Fibroblast of peridontal ligament (primary cell): ENCODE measurements around the gene SULT1E1.
A peak's percentile ranks its signal among the peaks of the same experiment; 100 is the strongest.
"Not testable (repeated sequence)": the region's sequence is repeated elsewhere in the genome, so short reads cannot be mapped to it uniquely, and the experiment has no call there.

ENCODE experiments used
- DNase-seq: peaks from one replicate; pipeline ENCODE4 v3.0.0-alpha.2; 2010; ENCODE audit errors: extremely low read depth

SULT1E1 gene

DNA sequence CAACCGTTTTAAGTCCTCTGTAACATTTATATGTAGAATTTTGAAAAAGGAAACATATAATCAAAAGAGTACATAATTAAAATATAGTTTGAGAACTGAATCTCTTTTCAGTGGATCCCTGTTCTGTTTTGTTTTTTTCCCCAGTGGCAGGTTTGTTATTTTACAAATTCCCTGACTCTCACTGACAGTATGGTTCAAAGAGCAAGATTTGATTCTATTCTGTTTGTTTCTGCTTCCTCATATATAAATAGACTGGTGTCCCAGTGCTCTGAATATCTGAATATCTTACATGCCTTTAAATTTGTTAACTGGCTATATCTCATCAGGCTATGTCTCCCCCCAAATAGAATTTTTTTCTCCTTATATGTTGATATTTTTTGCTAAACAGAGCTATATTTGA lies 16.6 kb downstream of the SULT1E1 start:
- DNase-seq: no peak

DNA sequence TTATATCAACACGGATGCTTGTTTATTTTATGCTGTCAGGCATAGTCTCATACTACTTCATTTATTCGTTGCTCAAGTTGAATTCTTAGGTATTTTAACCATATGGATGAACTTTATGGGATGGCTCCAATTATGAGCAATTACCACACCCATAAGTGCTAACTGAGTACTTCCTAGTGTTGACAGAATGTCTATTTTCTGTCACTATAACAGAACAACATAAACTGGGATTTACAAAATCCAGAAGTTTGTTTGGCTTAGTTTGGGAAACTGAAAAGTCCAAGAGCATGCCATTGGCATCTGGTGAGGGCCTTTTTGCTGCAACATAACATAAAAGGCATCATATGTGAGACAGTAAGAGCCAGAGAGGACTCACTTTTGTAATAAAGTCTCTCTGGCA lies 21.0 kb downstream of the SULT1E1 start:
- DNase-seq: no peak

DNA sequence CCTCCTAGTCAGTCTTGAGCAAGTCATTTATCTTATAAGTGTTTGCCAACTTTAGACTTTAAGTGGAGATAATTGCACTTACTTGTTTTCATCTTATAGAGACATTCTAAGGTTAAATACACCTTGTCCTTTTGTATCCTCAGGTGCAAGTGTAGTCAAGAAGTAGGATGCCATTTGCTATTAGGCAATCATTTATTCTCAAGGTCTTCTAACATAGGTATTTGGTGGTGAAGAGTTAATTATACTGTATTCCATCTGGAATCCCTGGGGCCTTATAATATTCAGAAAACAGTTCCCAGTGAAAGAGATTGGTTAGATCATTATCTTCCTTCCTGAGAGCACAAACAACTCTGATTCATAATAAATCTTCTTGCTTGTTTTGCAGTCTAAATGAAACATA lies 23.7 kb downstream of the SULT1E1 start:
- no peak for DNase-seq

DNA sequence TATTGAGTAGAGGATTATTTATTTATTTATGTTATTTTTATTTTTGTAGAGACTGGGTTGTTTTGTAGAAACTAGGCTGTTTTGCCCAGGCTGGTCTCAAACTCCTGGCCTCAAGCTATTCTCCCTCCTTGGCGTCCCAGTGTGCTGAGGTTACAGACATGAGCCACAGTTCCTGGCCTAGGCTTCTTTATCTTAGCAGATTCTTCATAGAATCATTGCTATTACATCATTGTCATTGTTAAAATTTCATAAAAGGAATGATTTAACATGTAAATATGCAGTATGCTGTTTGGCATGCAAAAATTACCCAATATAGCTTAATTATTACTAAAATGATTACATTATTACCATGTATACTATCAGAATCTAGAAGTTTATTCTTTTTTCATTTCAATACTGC lies 24.2 kb downstream of the SULT1E1 start:
- no peak for DNase-seq

DNA sequence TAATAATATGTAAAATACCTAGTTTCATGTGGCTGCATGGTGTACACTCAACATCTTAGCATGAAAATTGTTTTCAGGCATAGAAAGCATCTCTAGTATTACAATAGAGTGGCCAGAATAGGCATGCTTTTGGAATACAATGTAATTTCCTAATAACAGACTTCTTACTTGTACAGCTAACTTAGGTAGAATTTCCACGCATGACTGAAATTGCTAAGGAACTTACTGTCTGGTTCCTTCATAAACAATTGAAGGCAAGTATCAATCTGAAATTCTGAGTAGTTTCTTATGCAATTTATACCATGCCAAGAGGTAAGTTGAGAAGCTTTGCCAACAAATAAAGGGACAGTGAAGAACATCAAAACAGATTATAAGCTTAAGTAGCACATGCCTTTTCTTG lies 26.7 kb downstream of the SULT1E1 start:
- DNase-seq: no peak

DNA sequence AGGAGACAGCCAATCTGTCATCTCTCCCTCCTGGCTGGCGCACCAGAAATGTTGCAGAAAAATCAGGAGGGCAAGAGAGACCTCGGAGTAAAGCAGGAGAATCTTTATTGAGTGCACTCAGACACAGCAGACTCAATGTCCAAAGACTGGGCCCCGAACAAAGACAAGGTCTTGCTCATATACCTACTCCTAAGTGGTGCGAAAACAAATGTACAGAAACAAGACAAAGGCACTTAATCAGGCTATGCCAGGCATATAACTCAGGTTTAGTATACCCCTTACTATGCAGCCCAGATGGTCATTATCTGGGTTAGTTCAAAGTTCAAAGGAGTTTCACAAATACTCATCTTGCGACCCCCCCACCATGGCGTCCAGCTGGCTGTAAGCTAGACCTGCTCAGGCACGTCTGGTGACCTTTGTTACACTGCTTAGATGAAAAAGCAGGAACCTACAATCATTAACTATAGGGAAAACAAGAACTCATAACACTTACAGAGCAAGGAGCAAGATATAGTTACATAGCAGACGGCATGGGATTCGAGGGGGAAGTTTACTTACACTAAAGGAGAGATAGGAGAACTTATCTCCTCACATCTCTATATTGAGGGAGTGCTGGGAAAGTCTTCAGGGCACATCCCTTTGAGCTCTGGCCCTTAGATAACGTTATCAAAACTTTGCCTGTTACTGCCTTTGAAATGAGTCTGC lies 27.5 kb downstream of the SULT1E1 start:
- no peak for DNase-seq

DNA sequence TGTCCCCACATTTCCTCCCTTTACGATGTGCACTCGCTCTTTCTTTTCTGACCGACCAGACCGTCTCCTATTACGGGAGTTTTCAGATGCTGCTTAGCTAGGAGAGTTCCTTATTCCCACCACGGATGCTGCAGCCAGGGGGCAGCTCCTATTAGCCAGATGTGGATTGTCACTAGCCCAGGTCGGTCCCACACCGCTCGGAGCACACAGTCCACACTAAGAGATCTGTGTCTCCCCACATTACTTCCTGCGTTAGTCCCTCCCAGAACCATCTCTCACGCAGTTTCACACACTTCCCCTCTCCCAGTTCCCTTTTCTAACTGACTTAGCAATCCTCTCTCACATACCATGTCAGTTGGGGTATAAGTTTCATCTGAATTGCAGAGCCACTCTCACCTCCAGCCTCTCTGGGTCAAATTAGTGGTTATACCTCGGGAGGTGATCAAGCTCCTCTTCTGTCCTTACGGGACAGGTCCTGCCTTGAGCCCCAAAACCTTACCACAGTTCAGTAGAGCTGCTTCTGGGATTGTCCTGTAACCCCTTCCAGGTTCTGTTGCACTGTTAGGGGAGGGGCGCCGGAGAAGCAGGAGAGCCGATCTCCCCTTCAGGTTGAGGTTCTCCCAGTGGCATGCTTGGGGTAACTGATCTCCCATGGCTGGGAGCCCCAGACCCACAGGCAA lies 28.2 kb downstream of the SULT1E1 start:
- DNase-seq: no peak

DNA sequence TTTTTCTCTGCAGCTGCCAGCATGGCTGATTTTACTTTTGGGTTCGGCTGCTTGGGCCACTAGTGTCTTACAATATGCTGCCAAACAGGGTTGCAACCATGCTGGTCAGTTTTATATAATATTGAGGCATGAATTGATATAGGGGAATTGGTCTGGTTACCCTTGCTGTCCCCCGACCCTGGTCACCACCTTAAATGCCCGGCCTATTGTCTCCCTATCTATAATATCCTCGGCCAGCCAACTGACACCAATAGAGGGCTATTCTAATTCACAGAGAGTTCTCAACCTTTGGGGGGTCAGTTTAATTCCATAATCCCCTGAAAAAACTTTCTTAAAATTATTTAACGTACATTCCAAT lies 28.7 kb downstream of the SULT1E1 start:
- no peak for DNase-seq

DNA sequence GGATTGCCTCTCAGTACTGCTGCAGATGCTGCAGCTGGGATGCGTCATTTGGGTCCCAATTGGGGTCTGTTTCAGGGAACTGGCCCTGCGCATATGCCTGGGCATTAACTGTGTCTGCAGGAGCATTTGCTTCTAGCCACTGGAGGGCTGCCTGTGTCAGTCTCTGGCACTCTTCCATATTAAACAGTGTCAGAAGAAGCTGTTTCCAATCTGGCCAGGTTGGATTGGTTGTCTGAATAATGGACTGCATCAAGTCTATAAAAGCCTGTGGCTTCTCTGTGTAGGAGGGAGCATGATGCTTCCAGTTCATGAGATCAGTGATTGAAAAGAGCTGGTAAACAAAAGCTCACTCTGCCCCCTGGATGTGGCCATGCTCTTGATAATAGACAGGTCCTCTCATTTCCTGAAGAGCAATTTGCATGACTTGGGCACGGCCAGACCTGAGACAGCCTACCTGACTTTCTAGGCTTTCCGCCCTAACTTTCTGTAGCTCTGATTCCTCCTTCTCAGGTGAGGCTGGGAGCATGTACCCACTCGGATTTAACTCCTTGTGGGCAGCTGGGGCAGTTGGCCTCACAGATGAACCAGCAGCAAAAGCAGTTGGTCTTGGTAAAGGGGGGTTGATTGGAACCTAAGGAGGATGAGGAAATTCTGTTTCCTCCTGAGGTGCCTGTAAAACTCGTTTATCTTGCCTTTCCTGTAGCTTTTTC lies 29.2 kb downstream of the SULT1E1 start:
- peak; percentile 5 for DNase-seq

DNA sequence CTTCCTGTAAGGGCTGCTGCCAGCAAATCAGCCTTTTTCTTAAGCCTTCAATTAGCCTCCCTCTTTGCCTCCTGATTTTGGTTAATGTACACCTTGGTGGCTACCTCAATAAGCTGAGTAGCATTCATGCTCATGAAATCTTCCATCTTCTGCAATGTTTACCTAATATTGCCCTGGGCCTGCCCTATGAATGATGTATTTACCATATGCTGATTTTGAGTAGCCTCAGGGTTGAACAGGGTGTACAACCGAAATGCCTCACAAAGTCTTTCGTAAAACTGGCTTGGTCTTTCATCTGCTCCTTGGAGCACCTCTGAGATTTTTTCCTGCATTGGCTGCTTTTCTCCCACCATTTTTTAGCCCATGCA lies 29.8 kb downstream of the SULT1E1 start:
- DNase-seq: no peak

DNA sequence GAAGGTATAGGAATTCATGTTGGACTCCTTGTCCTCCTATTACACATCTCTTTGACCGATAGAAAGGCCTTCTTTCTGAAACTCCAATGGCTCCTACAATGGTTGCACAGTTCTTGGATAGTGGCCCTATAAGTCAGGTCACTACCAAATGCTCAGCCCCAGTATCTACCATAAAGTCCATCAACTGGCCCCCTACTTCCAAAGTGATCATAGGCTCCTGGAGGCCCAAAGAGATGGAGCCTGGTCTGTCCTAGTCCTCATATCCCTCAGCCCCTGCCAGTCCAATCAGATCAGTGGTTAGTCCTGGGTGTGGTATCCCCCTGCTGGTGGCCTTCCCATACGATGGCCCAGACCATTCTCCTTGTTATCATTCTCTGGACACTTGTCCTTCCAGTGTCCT lies 30.3 kb downstream of the SULT1E1 start:
- no peak for DNase-seq

DNA sequence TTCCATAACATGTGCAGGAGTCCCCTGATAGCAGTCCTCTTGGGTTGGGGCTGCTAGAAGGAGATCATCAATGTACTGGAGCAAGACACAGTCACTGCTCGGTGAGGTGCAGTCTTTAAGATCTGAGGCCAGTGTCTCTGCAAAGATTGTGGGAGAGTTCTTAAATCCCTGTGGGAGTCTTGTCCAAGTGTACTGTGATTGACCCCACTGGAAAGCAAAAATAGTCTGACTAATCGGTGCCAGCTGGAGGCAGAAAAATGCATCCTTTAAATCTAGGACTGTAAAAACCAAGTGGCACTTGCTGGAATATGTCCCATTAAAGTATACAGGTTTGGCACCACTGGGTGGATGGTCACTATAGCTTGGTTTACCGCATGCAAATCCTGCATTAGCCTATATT lies 31.1 kb downstream of the SULT1E1 start:
- peak; percentile 4 for DNase-seq

DNA sequence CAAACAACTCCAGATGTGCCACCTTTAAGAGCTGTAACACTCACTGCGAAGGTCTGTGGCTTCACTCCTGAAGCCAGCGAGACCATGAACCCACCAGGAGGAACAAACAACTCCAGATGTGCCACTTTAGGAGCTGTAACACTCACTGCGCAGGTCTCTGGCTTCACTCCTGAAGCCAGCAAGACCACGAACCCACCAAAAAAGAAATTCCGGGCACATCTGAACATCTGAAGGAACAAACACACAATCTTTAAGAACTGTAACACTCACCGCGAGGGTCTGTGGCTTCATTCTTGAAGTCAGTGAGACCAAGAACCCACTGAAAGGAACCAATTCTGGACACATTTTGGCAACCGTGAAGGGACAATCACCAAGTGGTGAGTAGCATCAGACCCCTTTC lies 34.9 kb downstream of the SULT1E1 start:
- DNase-seq: not testable (repeated sequence)

DNA sequence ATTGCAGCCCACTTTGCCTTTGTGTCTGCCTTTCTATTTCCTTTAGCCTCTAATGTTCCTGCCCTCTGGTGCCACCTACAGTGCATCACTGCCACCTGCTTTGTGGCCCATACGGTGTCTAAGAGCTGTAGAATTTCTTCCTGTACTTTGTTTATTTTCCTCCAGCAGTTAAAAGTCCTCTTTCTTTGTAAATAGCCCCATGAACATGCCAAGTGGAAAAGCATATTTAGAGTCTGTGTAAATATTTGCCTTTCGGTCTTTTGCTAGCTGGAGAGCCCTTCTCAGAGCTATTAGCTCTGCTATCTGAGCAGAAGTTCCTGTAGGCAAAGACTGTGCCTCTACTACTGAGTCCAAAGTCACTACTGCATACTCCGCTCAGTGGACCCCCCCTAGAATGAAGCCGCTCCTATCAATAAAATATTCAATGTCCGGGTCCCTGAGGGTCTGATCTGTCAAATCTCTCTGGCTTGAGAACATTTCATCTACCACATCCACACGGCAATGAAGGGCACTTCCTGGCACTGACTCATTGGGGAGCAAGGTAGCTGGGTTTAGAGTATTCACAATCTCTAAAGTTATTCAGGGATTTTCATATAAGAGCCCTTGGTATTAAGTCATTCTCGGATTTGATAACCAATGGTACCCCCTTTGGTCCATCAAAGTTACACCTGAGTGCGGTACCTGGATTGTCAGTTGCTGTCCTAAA lies 36.3 kb downstream of the SULT1E1 start:
- no peak for DNase-seq

DNA sequence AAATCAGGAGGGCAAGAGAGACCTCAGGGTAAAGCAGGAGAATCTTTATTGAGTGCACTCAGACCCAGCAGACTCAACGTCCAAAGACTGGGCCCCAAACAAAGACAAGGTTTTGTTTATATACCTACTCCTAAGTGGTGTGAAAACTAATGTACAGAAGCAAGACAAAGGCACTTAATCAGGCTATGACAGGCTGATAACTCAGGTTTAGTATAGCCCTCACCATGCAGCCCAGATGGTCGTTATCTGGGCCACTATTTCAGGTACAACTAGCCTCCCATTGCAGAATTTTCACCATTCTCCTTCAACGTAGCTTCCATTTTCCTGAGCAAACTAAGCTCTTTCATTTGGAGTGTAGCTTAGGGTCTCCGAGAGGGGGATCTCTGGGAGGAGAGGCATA lies 36.9 kb downstream of the SULT1E1 start:
- no peak for DNase-seq

DNA sequence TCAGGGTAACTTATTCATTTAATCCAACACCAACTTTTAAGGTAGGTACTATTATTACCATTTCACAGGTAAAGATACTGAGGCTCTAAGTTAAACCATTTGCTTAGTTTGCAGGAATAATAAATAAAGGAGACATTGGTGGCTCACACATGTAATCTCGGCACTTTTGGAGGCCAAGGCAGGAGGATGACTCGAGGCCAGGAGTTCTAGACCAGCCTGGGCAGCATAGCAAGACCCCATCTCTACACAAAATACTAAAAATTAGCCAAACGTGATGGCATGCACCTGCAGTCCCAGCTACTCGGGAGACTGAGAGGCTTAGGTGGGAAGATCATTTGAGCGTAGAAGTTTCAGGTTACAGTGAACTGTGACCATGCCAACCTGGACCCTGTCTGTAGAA lies 37.7 kb downstream of the SULT1E1 start:
- no peak for DNase-seq

DNA sequence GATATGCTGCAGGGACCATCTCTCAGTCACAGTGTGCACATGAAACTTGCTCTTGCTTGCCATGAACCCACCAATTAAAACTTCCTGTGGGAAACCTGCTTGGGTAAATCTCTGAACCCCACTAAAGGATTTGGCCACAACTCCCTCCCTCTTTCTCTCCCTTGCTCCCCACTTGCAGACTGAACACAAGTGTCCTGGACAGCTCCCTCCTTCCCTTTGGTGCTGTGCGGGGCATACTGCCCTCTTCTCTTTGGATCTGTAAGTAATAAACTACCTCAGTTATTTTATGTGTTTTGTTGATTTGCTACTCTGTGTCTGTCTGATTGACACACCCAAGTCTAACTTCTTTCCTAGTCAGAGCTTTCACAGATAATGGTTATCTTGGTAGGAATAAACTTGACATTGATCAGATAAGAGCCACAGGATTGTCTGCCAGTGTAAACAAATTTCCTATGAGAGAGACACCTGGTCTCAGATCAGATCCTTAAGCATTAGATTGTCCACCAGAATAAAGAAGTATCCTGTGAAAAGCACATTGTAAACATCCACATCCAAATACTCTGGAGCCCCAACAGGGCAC lies 41.8 kb downstream of the SULT1E1 start:
- DNase-seq: no peak

DNA sequence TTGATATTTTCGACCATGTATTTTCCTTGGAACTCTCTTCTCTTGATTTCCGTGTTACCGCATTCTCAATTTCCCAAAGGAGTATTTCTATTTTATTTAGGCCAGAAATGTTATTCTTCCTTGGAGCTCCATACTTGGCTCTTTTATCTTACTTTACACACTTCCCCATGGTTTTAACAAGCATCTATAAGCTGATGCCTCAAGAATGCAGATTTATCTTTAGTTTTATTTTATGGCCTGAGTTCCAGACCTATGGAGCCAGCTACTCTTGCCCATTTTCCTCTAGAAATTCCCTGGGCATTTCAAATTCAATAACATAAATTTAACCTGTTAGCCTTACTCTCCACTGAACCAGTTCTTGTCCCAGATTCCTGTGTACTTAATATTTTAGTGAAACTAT lies 43.7 kb downstream of the SULT1E1 start:
- DNase-seq: no peak

DNA sequence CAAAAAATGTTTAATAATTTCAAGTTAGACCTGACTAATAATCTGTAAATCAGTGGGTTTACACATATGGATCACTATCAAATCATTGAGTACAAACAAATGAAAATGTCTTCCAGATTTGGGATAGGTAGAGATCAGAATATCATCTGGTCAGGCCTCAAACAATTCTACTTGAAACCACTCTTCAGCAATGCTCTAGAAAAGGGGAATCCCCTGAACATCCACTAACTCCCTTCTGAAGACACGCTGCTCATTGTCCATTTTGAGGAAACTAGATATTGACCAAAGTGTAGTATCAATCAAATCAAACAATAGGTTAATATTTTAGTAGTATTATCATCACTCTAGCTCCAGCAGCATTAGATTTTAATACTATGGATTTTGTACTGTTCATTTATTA lies 46.3 kb downstream of the SULT1E1 start:
- DNase-seq: no peak

DNA sequence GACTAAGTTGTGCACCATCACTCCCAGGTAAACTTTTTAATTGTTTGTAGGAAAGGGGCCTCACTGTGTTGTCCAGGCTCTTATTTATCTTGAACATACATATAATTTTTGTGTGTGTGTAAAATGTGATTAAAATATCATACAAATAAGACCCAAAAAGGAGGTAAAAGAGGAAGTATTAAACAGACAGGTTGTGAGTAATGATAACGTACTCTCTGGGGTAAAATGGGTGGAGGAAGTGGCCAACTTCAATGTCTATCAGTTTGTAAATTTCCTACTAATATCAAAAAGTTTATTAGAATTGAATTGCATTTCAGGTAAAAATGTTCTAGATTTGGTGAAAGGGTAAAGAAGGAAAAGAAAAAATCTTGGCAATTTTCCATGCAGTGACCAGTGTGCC lies 48.8 kb downstream of the SULT1E1 start:
- no peak for DNase-seq

DNA sequence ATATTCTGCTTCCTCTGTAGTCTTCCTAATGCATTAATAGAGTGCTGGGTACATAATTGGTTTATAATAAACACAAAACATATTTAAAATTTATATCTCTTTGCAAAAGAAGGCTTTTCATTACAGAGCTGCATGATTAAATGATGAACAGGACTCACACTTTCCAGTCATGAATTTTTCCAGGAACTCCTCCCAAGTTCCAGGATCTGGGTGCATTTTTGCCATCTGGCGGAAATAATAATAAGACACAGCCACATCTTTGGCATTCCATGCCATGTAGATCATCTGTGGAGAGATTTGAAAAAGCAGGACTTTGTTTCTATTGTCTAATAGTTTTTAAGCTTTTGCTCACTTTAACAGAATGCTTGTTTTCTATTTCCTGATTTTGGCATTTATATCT lies 59.3 kb downstream of the SULT1E1 start:
- peak; percentile 11 for DNase-seq

DNA sequence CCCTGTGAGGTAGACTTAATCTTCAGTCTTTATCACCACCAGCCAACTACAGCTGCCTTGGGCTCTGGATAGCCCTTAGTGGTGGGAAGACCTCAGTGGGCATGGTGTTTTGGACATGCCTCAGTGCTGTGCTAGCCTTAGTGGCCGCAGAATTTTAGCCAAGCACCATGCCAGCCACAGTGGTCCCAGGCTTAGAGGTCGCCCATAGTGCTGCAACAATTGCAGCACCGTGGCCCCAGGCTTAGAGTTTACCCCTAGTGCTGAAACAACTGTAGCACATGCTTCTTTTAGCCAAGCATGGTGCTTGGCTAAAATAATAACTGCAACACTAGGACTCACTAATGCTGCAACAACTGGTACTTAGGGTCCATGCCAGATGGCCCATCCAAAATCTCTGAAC lies 60.6 kb downstream of the SULT1E1 start:
- no peak for DNase-seq
